ENCODE results near the gene ROR1. TPM values are rescaled to one million over a fixed set of nuclear protein-coding genes. Genes with fewer than 3 reads are reported as not detected.

ROR1 gene
- total and polyA plus RNA-seq, 10 of the 15 experiments (the other 5 are each of a cell fraction or from before 2014, with no cell fraction given): 0.02 to 0.08 (median 0.05) TPM; not detected in 6

- TF ChIP-seq SKIL (IDR thresholded peaks at IDR 0.05; ENCODE audit: low read depth, poor library complexity, severe bottlenecking): no peak
- TF ChIP-seq, protein P1, sequence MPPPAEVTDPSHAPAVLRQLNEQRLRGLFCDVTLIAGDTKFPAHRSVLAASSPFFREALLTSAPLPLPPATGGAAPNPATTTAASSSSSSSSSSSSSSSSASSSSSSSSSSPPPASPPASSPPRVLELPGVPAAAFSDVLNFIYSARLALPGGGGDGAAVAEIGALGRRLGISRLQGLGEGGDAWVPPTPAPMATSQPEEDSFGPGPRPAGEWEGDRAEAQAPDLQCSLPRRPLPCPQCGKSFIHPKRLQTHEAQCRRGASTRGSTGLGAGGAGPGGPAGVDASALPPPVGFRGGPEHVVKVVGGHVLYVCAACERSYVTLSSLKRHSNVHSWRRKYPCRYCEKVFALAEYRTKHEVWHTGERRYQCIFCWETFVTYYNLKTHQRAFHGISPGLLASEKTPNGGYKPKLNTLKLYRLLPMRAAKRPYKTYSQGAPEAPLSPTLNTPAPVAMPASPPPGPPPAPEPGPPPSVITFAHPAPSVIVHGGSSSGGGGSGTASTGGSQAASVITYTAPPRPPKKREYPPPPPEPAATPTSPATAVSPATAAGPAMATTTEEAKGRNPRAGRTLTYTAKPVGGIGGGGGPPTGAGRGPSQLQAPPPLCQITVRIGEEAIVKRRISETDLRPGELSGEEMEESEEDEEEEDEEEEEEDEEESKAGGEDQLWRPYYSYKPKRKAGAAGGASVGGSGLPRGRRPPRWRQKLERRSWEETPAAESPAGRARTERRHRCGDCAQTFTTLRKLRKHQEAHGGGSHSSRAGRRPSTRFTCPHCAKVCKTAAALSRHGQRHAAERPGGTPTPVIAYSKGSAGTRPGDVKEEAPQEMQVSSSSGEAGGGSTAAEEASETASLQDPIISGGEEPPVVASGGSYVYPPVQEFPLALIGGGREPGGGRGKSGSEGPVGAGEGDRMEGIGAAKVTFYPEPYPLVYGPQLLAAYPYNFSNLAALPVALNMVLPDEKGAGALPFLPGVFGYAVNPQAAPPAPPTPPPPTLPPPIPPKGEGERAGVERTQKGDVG (CRISPR knock-in tag; IDR thresholded peaks at IDR 0.05): no peak
Observed at GRCh38 chr1:64121766-64122385, 348.1 kb downstream of the ROR1 start (continued).

- FAIRE-seq (no peak), ATAC-seq (no peak), DNase-seq (ENCODE audit: low read depth, low spot score) (no peak)
- ChIA-PET POLR2A (no interaction called here), RAD21 (ENCODE audit: unreplicated experiment) (no interaction called here), SMC1A (ENCODE audit: uncharacterized antibody, unreplicated experiment) (no interaction called here), CTCF (interaction anchor here (0.6 to 1.0 kb wide), 2 partner anchors 15 to 25 kb away, joined by 3 to 4 read pairs; no protein-coding TSS in a partner anchor)
- Histone ChIP-seq H3K27me3 (replicated peaks in 1 of 2; ENCODE audit: control insufficient read depth in 2 of 2, insufficient read depth in 2 of 2, low read length in 1 of 2) (no peaks in the 10 kb centered on the region; a peak in 1 of 4 replicates), H3K79me2 (ENCODE audit: control insufficient read depth, insufficient read depth, low read length) (no peaks in the 10 kb centered on the region), H3K4me3 (no peak overlapping the region), H3K9me3 (replicated peaks; ENCODE audit: control insufficient read depth, insufficient read depth, low read length) (no peaks in the 10 kb centered on the region), H3K9ac (ENCODE audit: control insufficient read depth, insufficient read depth, low read length) (no peak overlapping the region), H3K4me2 (ENCODE audit: control insufficient read depth, insufficient read depth) (no peak overlapping the region), H3K27ac (ENCODE audit: control insufficient read depth, insufficient read depth) (no peak overlapping the region), H3K36me3 (ENCODE audit: control insufficient read depth in 2 of 2, insufficient read depth in 2 of 2, low read length in 1 of 2) (no peaks in the 10 kb centered on the region), H3K4me1 (ENCODE audit: control insufficient read depth, insufficient read depth, low read length) (no peaks in the 10 kb centered on the region), H2AFZ (ENCODE audit: control insufficient read depth, low read depth, low read length) (no peak overlapping the region), H4K20me1 (ENCODE audit: control insufficient read depth, insufficient read depth) (no peaks in the 10 kb centered on the region)
- WGBS (ENCODE audit: insufficient coverage, insufficient replicate concordance, low lambda C conversion rate, missing lambda C conversion rate): 23% methylated on average over 3 of the region's 3 CpGs
- intact Hi-C loops (cut with micrococcal nuclease; ENCODE audit: unreplicated experiment): no loop called here
- in situ Hi-C loops (cut with MboI): no loop called here
- BruUV-seq (replicated peaks): no TSS peak
- TF ChIP-seq FOXK2 (IDR thresholded peaks at IDR 0.05) (no peak), SREBF2 (IDR thresholded peaks at IDR 0.05; ENCODE audit: low read length) (no peak), NFYB (IDR thresholded peaks at IDR 0.05; ENCODE audit: insufficient read depth, low read depth, low read length) (no peak), TBL1XR1 (IDR thresholded peaks at IDR 0.05; ENCODE audit: low read depth, low read length) (no peak), PML (IDR thresholded peaks at IDR 0.05; ENCODE audit: low read length) (no peak), SIX5 (IDR thresholded peaks at IDR 0.05; ENCODE audit: low read depth, low read length, severe bottlenecking) (no peak), ZNF384 (IDR thresholded peaks at IDR 0.05; ENCODE audit: borderline replicate concordance, low read depth, low read length) (no peak), ETV6 (conservative IDR thresholded peaks at IDR 0.05 in 1 of 2, IDR thresholded peaks at IDR 0.05 in 1 of 2; ENCODE audit: borderline replicate concordance in 1 of 2, low read depth in 1 of 2) (no peak)
- TF ChIP-seq, protein P2, sequence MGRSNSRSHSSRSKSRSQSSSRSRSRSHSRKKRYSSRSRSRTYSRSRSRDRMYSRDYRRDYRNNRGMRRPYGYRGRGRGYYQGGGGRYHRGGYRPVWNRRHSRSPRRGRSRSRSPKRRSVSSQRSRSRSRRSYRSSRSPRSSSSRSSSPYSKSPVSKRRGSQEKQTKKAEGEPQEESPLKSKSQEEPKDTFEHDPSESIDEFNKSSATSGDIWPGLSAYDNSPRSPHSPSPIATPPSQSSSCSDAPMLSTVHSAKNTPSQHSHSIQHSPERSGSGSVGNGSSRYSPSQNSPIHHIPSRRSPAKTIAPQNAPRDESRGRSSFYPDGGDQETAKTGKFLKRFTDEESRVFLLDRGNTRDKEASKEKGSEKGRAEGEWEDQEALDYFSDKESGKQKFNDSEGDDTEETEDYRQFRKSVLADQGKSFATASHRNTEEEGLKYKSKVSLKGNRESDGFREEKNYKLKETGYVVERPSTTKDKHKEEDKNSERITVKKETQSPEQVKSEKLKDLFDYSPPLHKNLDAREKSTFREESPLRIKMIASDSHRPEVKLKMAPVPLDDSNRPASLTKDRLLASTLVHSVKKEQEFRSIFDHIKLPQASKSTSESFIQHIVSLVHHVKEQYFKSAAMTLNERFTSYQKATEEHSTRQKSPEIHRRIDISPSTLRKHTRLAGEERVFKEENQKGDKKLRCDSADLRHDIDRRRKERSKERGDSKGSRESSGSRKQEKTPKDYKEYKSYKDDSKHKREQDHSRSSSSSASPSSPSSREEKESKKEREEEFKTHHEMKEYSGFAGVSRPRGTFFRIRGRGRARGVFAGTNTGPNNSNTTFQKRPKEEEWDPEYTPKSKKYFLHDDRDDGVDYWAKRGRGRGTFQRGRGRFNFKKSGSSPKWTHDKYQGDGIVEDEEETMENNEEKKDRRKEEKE (IDR thresholded peaks at IDR 0.05): no peak
- TF ChIP-seq, protein P3, sequence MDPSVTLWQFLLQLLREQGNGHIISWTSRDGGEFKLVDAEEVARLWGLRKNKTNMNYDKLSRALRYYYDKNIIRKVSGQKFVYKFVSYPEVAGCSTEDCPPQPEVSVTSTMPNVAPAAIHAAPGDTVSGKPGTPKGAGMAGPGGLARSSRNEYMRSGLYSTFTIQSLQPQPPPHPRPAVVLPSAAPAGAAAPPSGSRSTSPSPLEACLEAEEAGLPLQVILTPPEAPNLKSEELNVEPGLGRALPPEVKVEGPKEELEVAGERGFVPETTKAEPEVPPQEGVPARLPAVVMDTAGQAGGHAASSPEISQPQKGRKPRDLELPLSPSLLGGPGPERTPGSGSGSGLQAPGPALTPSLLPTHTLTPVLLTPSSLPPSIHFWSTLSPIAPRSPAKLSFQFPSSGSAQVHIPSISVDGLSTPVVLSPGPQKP (IDR thresholded peaks at IDR 0.05; ENCODE audit: low read depth, low read length): no peak
Observed at GRCh38 chr1:64122588-64122987, 348.8 kb downstream of the ROR1 start.
